ENCODE data around the gene B3GALNT2. TPM values are rescaled to one million over a fixed set of nuclear protein-coding genes. Genes with fewer than 3 reads are reported as not detected.

The B3GALNT2 gene
- total and polyA plus RNA-seq, 2 of the 8 experiments (the other 6 are each of a cell fraction or from before 2014, with no cell fraction given): 15.4 to 39.4 TPM

DNA sequence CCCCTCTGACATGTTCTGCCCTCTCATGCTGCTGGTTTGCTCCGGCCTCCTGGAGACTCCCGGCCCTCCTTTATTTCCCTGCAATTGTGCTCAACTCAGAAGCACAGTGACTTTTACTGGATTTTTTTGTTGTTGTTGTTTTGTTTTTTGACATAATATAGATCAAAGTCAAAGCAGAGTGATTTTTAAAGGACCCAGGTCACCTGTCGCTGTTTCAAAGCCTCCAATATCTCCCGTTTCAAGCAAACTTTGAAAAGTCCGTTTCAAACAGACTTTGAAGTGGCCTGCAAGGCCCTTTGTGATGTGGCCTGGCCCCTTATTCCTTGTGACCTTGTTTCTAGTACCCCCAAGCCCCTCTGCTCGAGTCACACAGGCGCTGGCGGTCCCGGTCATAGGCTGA, 78.9 kb downstream of the B3GALNT2 start (continued):
- TF ChIP-seq CHD7 (IDR thresholded peaks at IDR 0.05; ENCODE audit: insufficient replicate concordance, low read length) (no peak), POU5F1 (IDR thresholded peaks at IDR 0.05; ENCODE audit: low read depth, low read length) (no peak), FOSL1 (IDR thresholded peaks at IDR 0.05; ENCODE audit: insufficient read depth, low read depth, low read length) (no peak), KDM4A (IDR thresholded peaks at IDR 0.05; ENCODE audit: low read depth, low read length, severe bottlenecking) (no peak), SRF (IDR thresholded peaks at IDR 0.05; ENCODE audit: low read depth, low read length) (no peak), SAP30 (IDR thresholded peaks at IDR 0.05; ENCODE audit: insufficient read depth, insufficient replicate concordance, low read length) (no peak), CHD2 (IDR thresholded peaks at IDR 0.05; ENCODE audit: low read length) (no peak), TEAD4 (IDR thresholded peaks at IDR 0.05; ENCODE audit: low read depth, low read length) (no peak), YY1 (IDR thresholded peaks at IDR 0.05; ENCODE audit: low read depth, low read length) (no peak), TCF12 (IDR thresholded peaks at IDR 0.05; ENCODE audit: low read depth, low read length) (no peak), HDAC6 (IDR thresholded peaks at IDR 0.05; ENCODE audit: low read depth, low read length) (no peak), BRCA1 (IDR thresholded peaks at IDR 0.05; ENCODE audit: low read depth, low read length) (no peak)

All from H1 (cell line).